Stomach (tissue), 9 donors: Measurements from ENCODE around the gene HOXC4. TPM values are rescaled to one million over a fixed set of nuclear protein-coding genes. Genes with fewer than 3 reads are reported as not detected.
A peak's percentile ranks its signal among the peaks of the same experiment; 100 is the strongest.

ENCODE experiments used
- DNase-seq, 2 donors: peaks; one replicate each; pipeline versions ENCODE4 v3.0.0 to v3.0.0-alpha.2; 2013 to 2019
- H3K27ac ChIP-seq, 5 donors: fragments of 200-600 bp in 4 of 5; sonication (generic) in 4 of 5; one replicate each; pipeline ENCODE4 v1.5.1; 2013 to 2019; ENCODE audit warnings: mild to moderate bottlenecking in 1 of 5, moderate library complexity in 1 of 5
- H3K27me3 ChIP-seq, 3 donors: fragments of 200-600 bp; sonication (generic); one replicate each; pipeline ENCODE4 v1.5.1; 2017 to 2019; ENCODE audit warnings: mixed run types in 1 of 3
- H3K36me3 ChIP-seq, 4 donors: fragments of 200-600 bp; sonication (generic); 1 replicate in 3 of 4; 2 replicates in 1 of 4; pipeline ENCODE4 v1.5.1; 2016 to 2019
- H3K4me1 ChIP-seq, 4 donors: fragments of 200-600 bp; sonication (generic); one replicate each; pipeline ENCODE4 v1.5.1; 2016 to 2019
- H3K4me3 ChIP-seq, 4 donors: fragments of 200-600 bp; sonication (generic) in 3 of 4; one replicate each; pipeline ENCODE4 v1.5.1; 2016 to 2019; ENCODE audit warnings: mild to moderate bottlenecking in 1 of 4
- H3K9me3 ChIP-seq, 4 donors: fragments of 200-600 bp; sonication (generic); one replicate each; pipeline ENCODE4 v1.5.1; 2016 to 2019
- CTCF ChIP-seq, 7 experiments: fragments of 450-650 bp in 4 of 7; fragments of 200-600 bp in 3 of 7; sonication (generic) in 3 of 7; IDR thresholded peaks; one replicate each; pipeline ENCODE4 v1.5.1; 2016 to 2019; ENCODE audit warnings: antibody characterized with exemption in 7 of 7, control low read depth in 2 of 7, mild to moderate bottlenecking in 1 of 7
- EP300 ChIP-seq: sonication (generic); formaldehyde crosslinking; IDR thresholded peaks from one replicate; pipeline ENCODE4 v1.6.1; 2017; ENCODE audit warnings: antibody characterized with exemption
- POLR2A ChIP-seq, 4 donors: fragments of 450-650 bp; IDR thresholded peaks; one replicate each; pipeline ENCODE4 v1.6.1; 2016; ENCODE audit warnings: antibody characterized with exemption in 4 of 4, control low read depth in 2 of 4, mild to moderate bottlenecking in 1 of 4, moderate library complexity in 1 of 4
- POLR2AphosphoS5 ChIP-seq, 3 donors: sonication (generic); formaldehyde crosslinking; IDR thresholded peaks; one replicate each; pipeline ENCODE4 v1.6.1; 2016; ENCODE audit warnings: antibody characterized with exemption in 3 of 3
- WGBS, 5 donors: extraction: QIAGEN DNeasy Blood & Tissue Kit in 3 of 5; methylation state at CpG; one replicate each; pipeline versions ENCODE4 v1.1.5 to v1.1.7; 2013 to 2018; 5-methylcytosine and 5-hydroxymethylcytosine counted together
- intact Hi-C: fragments of 100-400 bp; cut with DNase I; formaldehyde crosslinking; loops from one replicate; pipeline ENCODE4 v1.15.1; 2023; ENCODE audit warnings: low total_unique reads
- polyA plus RNA-seq, 3 donors: library from polyadenylated mRNA; stranded (reverse); fragments of 200-250 nt; gene quantifications; one replicate each; pipeline ENCODE4 v1.2.3, GENCODE V29; 2013
- total RNA-seq, 5 donors: library from RNA; depleted of rRNA; stranded (reverse); fragments of >200 nt; gene quantifications; one replicate each; pipeline versions ENCODE4 v1.1.0 to v1.2.3, GENCODE V29; 2014 to 2016
- donor health status: healthy with polysubstance abuse.
- donor health status: Bipolar disorder and iron deficiency.
- donor health status: healthy.

Gene HOXC4
- total and polyA plus RNA-seq, 8 donors = 0.92 to 3.7 (median 2.6) TPM; not detected in 3

GRCh38 chr12:54028314-54029201 lies 25.1 kb upstream of the HOXC4 start, which contains the start of gene HOXC6:
TSS of gene HOXC6 (plus strand) at chr12:54028440. CDS start at chr12:54028522, 82 bp downstream.
- no peak for TF ChIP-seq CTCF (IDR thresholded peaks at IDR 0.05)
- TF ChIP-seq POLR2AphosphoS5 (IDR thresholded peaks at IDR 0.05) = no peak
- TF ChIP-seq EP300 = no peak
- no peak for TF ChIP-seq POLR2A (IDR thresholded peaks at IDR 0.05)
- Histone ChIP-seq H3K4me1 (peaks cover 0 to 36% (median 18%) of the 10 kb centered on the region in 4 donors), H3K36me3 (no peaks in the 10 kb centered on the region), H3K27ac (peak within 1 kb of the TSS in 1 of 5 donors; percentile 82), H3K9me3 (no peaks in the 10 kb centered on the region), H3K27me3 (peaks cover 3 to 100% (median 96%) of the 10 kb centered on the region in 3 donors), H3K4me3 (peak within 1 kb of the TSS; percentile 15 to 35 (median 26))
- peak in 1 of 2 donors; percentile 50 for DNase-seq
- intact Hi-C loops = loop anchor here (5.0 kb wide), 1 partner anchor 164 kb away; no protein-coding TSS in a partner anchor
- WGBS, 5 donors = 8 to 11% (median 9%) methylated on average over 36 of the region's 36 CpGs

DNA sequence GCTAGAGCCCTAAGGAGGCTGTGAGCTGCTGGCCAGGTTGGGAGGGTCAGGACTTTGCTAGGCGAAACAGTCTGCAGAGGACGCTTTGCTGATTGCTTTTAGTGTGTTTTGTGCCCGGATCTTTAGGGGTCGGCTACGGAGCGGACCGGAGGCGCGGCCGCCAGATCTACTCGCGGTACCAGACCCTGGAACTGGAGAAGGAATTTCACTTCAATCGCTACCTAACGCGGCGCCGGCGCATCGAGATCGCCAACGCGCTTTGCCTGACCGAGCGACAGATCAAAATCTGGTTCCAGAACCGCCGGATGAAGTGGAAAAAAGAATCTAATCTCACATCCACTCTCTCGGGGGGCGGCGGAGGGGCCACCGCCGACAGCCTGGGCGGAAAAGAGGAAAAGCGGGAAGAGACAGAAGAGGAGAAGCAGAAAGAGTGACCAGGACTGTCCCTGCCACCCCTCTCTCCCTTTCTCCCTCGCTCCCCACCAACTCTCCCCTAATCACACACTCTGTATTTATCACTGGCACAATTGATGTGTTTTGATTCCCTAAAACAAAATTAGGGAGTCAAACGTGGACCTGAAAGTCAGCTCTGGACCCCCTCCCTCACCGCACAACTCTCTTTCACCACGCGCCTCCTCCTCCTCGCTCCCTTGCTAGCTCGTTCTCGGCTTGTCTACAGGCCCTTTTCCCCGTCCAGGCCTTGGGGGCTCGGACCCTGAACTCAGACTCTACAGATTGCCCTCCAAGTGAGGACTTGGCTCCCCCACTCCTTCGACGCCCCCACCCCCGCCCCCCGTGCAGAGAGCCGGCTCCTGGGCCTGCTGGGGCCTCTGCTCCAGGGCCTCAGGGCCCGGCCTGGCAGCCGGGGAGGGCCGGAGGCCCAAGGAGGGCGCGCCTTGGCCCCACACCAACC lies 23.9 kb upstream of the HOXC4 start:
- Histone ChIP-seq H3K27me3 (peaks cover 3 to 100% (median 90%) of the 10 kb centered on the region in 3 donors), H3K9me3 (no peaks in the 10 kb centered on the region), H3K4me3 (peak overlapping the region in 2 of 4 donors; percentile 31 to 35), H3K36me3 (no peaks in the 10 kb centered on the region), H3K4me1 (peaks cover 6 to 48% (median 30%) of the 10 kb centered on the region in 4 donors), H3K27ac (peak overlapping the region in 1 of 5 donors; percentile 82)
- no peak for DNase-seq
- WGBS, 5 donors = 34 to 48% (median 40%) methylated on average over 45 to 53 of the region's 53 CpGs
- TF ChIP-seq POLR2A (IDR thresholded peaks at IDR 0.05) = no peak
- TF ChIP-seq CTCF (IDR thresholded peaks at IDR 0.05) = no peak
- no peak for TF ChIP-seq EP300
- TF ChIP-seq POLR2AphosphoS5 (IDR thresholded peaks at IDR 0.05) = no peak
- intact Hi-C loops = loop anchor here (5.0 kb wide), 1 partner anchor 163 kb away; no protein-coding TSS in a partner anchor

GRCh38 chr12:54030442-54030801 lies 23.2 kb upstream of the HOXC4 start:
- Histone ChIP-seq H3K4me1 (peaks cover 6 to 53% (median 31%) of the 10 kb centered on the region in 4 donors), H3K4me3 (peak overlapping the region in 2 of 4 donors; percentile 6 to 35), H3K36me3 (no peaks in the 10 kb centered on the region), H3K27ac (peak overlapping the region in 2 of 5 donors; percentile 41 to 82), H3K27me3 (peaks cover 3 to 100% (median 89%) of the 10 kb centered on the region in 3 donors), H3K9me3 (no peaks in the 10 kb centered on the region)
- intact Hi-C loops = no loop called here
- WGBS, 5 donors = 43 to 72% (median 57%) methylated on average over 7 of the region's 7 CpGs
- no peak for DNase-seq
- TF ChIP-seq EP300 (no peak), POLR2A (IDR thresholded peaks at IDR 0.05) (no peak), POLR2AphosphoS5 (IDR thresholded peaks at IDR 0.05) (no peak), CTCF (IDR thresholded peaks at IDR 0.05) (no peak)
